ENCODE results near the gene LAMA2. TPM values are rescaled to one million over a fixed set of nuclear protein-coding genes. Genes with fewer than 3 reads are reported as not detected.
"Not testable (repeated sequence)": the region's sequence is repeated elsewhere in the genome, so short reads cannot be mapped to it uniquely, and the experiment has no call there.

LAMA2 gene
- polyA plus RNA-seq, 4 donors: 30.8 to 46.0 (median 32.6) TPM

DNA sequence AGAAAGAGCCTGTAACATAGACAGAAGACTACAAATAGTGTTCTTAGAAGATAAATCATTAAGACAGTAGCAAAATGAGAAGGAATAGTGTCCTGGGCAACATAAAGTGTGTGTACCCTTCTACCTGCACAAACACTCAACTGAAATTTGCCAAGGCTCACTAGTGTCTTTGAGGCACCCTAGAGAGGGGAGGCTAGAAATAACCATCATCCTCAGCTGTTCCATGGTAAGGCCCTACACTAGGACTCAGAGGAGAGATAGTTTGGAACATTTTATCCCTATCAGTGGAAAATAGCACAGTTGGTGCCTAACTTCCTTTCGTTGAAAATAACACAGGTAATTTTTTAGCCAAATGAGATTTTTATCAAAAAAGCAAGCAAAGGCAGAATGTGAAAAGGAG is 230.7 kb downstream of the LAMA2 start:
- no peak for DNase-seq (ENCODE audit: low read depth in 4 of 4, low spot score in 3 of 4)

- no peak for DNase-seq (ENCODE audit: low read depth in 4 of 4, low spot score in 3 of 4)
These were observed 231.9 kb downstream of the LAMA2 start for GRCh38 chr6:129114636-129115391.

DNA sequence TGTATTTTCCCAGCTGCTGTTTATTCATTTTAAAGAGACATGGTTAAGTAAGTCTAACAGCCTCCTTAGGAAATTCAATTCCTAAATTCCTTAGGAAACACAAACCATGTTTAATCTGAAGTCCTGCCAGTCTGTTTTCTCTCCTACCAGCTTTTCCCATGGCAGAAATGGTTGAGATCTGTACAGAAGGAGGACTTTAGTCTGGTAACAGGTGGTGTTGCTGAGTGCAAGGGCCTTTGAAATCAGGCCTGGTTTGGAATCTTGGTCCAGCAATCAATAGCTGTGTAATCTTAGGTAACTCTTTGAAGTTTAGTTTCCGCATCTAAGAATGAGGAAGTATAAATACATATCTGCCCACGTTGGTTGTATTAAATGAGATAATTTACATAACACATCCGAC is 232.5 kb downstream of the LAMA2 start:
- DNase-seq (ENCODE audit: low read depth in 4 of 4, low spot score in 3 of 4): no peak

DNA sequence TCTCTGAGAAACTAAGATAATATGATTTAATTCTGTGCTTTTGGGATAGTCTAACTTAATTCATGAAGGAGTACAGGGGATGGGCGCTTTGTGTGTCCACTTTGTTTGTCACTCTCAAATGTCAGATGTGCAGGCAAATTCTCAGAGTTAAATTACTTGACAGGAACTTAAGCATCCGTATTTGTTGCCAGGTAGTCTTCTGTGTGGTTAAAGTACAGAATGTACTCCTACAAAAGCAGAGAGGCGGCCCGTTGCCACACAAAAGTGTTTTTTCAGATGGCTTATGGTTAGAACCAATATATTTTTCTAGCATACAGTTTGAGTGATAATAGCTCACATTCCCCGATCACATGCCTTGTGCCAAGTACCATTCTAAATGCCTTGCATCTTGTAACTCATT is 234.4 kb downstream of the LAMA2 start:
- no peak for DNase-seq (ENCODE audit: low read depth in 4 of 4, low spot score in 3 of 4)

- DNase-seq (ENCODE audit: low read depth in 4 of 4, low spot score in 3 of 4): no peak
These were observed 238.1 kb downstream of the LAMA2 start for GRCh38 chr6:129120856-129121638.

- no peak for DNase-seq (ENCODE audit: low read depth in 4 of 4, low spot score in 3 of 4)
These were observed 241.4 kb downstream of the LAMA2 start for GRCh38 chr6:129124347-129124746.

DNA sequence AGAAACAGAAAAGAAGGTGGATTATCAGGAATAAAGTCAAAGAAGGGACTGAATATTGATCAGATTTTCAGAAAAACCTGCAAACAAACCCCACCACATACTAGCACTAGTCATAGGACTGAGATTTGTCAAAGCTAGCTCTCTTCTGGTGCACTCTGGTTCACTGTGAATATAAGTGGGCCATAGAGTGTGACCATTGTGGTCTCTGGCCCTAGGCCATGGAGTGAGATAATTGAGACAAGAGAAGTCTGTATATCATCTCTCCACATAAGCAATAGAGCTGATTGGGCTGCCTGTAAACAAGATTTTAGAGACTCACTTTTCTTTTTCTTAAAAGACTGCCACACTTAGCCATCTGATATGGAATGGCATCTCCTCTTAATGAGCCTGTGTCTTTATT is 247.2 kb downstream of the LAMA2 start:
- DNase-seq (ENCODE audit: low read depth in 4 of 4, low spot score in 3 of 4): no peak

DNA sequence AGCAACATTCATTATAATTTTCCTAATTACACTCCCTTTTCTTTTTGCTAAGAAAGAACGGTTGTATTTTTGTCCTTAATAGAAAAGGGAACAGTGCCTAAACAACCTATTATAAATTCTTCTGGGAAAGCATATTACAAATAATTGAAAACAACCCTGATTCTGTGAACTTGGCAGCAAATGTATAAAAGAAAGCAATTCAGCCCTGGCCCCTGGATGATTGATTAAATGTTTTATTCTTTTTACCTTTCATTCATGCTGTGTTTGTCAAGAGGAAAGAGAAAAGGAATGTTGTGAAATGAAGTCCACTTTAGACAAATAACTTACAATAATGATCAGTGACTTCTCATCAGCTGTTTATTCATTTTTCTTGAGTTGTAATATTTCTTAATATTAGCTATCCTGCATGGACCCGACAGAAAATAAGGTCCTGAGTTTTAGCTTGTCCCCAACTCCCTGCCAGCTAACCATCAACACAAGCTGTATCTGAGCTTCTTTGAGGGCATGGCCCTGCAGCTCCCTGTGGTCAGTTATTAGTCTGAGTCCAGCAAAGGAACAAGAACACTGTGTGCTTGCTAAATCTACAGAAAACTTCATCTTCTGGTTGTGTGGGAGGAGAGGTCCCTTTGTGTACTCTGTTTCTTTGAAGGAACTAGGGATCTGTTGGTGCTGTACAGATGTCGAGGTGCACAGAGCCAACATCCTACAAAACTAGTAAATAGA is 248.2 kb downstream of the LAMA2 start:
- DNase-seq (ENCODE audit: low read depth in 4 of 4, low spot score in 3 of 4): no peak

DNA sequence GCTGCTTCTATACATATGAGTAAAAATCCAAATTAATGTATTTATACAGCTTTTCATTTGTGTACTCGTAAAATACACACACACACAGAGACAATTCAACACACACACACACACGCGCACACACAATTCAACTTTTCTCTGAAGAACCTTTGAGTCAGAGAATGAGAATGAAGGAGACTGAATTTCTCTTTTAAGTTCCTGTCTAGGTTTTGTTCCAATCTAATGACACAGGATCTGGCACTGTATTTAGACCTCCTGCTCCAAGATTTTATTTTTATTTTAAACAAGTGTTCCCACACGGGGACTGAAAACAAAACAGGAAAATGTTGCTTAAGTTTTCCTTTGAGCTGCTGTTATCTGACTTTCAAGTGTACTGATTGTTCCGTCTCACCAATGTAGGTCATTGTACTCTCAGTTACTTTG is 250.8 kb downstream of the LAMA2 start:
- no peak for DNase-seq (ENCODE audit: low read depth in 4 of 4, low spot score in 3 of 4)

DNA sequence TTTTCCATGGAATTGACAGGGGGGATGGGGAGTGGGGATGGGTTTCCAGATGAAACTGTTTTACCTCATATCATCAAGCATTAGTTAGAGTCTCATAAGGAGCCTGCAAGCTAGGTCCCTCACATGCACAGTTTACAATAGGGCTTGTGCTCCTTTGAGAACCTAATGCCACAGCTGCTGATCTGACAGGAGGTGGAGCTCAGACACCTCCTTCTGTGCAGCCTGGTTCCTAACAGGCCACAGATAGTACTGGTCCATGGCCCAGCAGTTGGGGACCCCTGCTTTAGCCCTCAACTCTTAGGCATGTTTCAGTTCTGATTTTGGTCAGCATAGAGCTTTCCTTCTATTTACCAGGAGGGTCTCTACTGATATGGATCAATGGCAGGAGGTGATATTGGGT is 251.6 kb downstream of the LAMA2 start:
- DNase-seq (ENCODE audit: low read depth in 4 of 4, low spot score in 3 of 4): no peak

- DNase-seq (ENCODE audit: low read depth in 4 of 4, low spot score in 3 of 4): no peak
These were observed 252.5 kb downstream of the LAMA2 start for GRCh38 chr6:129135451-129135850.

- no peak for DNase-seq (ENCODE audit: low read depth in 4 of 4, low spot score in 3 of 4)
These were observed 253.8 kb downstream of the LAMA2 start for GRCh38 chr6:129136751-129137150.

GRCh38 chr6:129138739-129139405 is 255.9 kb downstream of the LAMA2 start:
- no peak for DNase-seq (ENCODE audit: low read depth in 4 of 4, low spot score in 3 of 4)

GRCh38 chr6:129140526-129140925 is 257.6 kb downstream of the LAMA2 start:
- DNase-seq (ENCODE audit: low read depth in 4 of 4, low spot score in 3 of 4): peak; percentile 10 to 38 (median 32)

DNA sequence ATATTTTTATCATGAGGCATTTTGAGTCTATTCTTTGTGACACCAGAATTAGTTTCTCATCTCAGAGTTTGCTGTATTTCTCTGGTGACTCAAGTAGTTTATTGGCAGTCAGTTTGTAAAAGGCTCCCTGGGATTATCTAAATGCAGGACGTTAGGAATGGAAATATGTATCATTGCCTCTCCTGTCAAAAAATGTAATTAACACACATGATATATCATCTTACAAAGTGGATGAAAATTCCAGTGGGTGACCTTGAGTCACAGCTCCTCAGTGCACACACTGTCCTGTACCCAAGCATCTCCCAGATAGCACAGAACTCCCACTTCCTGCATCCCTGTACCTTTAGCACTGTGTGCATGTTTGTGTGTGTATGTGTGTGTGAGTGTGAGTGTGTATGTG is 258.6 kb downstream of the LAMA2 start:
- no peak for DNase-seq (ENCODE audit: low read depth in 4 of 4, low spot score in 3 of 4)

- DNase-seq (ENCODE audit: low read depth in 4 of 4, low spot score in 3 of 4): no peak
These were observed 264.0 kb downstream of the LAMA2 start for GRCh38 chr6:129146902-129147301.

GRCh38 chr6:129150507-129150906 is 267.6 kb downstream of the LAMA2 start:
- DNase-seq (ENCODE audit: low read depth in 4 of 4, low spot score in 3 of 4): no peak

- no peak for DNase-seq (ENCODE audit: low read depth in 4 of 4, low spot score in 3 of 4)
These were observed 270.3 kb downstream of the LAMA2 start for GRCh38 chr6:129153257-129153656.

DNA sequence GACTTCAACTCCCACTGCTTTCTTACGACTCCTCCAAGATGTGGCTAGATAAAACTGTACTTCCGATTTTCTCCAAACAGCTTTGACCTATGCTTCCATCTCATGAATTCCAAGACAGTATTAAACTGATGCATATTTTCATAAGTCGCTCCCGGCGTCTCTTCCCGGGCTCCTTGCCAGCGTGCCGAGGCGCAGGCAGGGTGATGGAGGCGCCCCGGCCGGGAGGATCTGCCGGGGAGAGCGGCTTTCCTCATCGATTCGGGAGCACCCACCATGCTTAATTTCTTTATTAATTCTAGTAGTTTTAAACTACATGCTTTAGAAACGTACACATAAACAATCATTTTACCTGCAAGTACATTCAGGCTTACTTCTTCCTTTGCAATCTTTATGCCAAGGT is 276.3 kb downstream of the LAMA2 start:
- DNase-seq (ENCODE audit: low read depth in 4 of 4, low spot score in 3 of 4): not testable (repeated sequence)

DNA sequence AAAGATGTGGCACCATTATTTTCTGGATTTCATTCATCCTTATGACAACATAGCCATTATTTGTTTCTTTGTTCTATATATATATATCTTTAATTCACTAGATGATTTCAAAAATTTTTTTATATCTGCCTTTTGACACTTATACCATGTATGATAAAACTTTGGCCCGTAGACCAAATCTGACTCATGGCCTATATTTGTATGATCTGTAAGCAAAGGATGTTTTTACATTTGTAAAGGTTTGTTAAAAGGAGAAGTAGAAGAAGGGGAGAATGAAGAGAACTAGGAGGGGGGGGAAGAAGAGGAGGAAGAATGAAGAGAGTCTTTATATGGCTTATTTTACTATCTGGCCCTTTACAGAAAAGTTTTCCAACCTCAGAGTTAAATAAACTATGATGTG is 279.7 kb downstream of the LAMA2 start:
- DNase-seq (ENCODE audit: low read depth in 4 of 4, low spot score in 3 of 4): no peak

DNA sequence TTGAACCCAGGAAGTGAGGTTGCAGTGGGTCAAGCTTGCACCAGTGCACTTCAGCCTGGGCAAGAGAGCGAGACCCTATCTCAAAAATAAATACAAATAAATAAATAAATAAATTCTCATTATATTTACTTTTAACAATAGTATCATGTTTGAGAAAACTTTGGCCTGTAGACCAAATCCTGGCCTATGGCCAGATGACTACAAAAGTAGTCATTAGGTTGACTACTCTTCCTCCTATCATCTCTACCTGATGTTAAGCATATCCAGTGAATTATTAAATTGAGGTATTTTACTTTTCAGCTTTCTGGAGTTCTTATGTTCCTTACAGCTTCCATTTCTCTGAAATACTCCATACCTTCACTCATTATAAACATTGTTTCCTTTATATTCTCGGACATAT is 280.6 kb downstream of the LAMA2 start:
- no peak for DNase-seq (ENCODE audit: low read depth in 4 of 4, low spot score in 3 of 4)
